Caco-2 (cell line): ENCODE data around the gene NUFIP1. TPM values are rescaled to one million over a fixed set of nuclear protein-coding genes. Genes with fewer than 3 reads are reported as not detected.

ENCODE experiments used
- BruUV-seq: library from RNA; stranded (reverse); fragments of 400-500 nt; replicated peaks from 2 replicates; lab custom pipeline; 2021; lab: Mats Ljungman, UMichigan
- CTCF ChIA-PET: fragments of 300-600 bp; sonication (Branson Sonifier 250); formaldehyde crosslinking; loops from one replicate; lab custom pipeline; 2022; ENCODE audit warnings: antibody characterized with exemption; lab: Charles Lee
- POLR2A ChIA-PET: fragments of 300-600 bp; sonication (Branson Sonifier 250); formaldehyde crosslinking; loops from one replicate; lab custom pipeline; 2022; ENCODE audit warnings: antibody characterized with exemption; lab: Charles Lee
- DNase-seq, 2 experiments: peaks; one replicate each; pipeline versions ENCODE4 v3.0.0 to v3.0.0-alpha.2; 2020 to 2022
- H3K27me3 ChIP-seq: replicated peaks from 2 replicates; pipeline ENCODE4 v1.6.0; 2011; ENCODE audit warnings: low read length; ENCODE audit not compliant: control insufficient read depth, insufficient read depth
- H3K36me3 ChIP-seq: 2 replicates; pipeline ENCODE4 v1.5.1; 2011; ENCODE audit warnings: low read length; ENCODE audit not compliant: control insufficient read depth, insufficient read depth
- H3K4me1 ChIP-seq: fragments of 250-450 bp; sonication (Bioruptor Pico); 2 replicates; pipeline ENCODE4 v1.5.1; 2020; ENCODE audit warnings: mild to moderate bottlenecking
- H3K4me3 ChIP-seq: 2 replicates; pipeline ENCODE4 v1.5.1; 2011; ENCODE audit warnings: low read depth, mild to moderate bottlenecking, control low read depth, low read length
- H3K9me3 ChIP-seq: fragments of 250-450 bp; sonication (Bioruptor Pico); 2 replicates; pipeline ENCODE4 v1.5.1; 2020; ENCODE audit warnings: mild to moderate bottlenecking, moderate library complexity
- H3K27ac Mint-ChIP-seq: one replicate; pipeline ENCODE4 v1.8.0; 2022; ENCODE audit warnings: mixed read lengths; ENCODE audit not compliant: unreplicated experiment
- H3K27me3 Mint-ChIP-seq: one replicate; pipeline ENCODE4 v1.8.0; 2022; ENCODE audit warnings: mixed read lengths; ENCODE audit not compliant: insufficient read depth, unreplicated experiment
- H3K36me3 Mint-ChIP-seq: one replicate; pipeline ENCODE4 v1.8.0; 2022; ENCODE audit warnings: mild to moderate bottlenecking, mixed read lengths; ENCODE audit not compliant: insufficient read depth, unreplicated experiment
- H3K4me1 Mint-ChIP-seq: one replicate; pipeline ENCODE4 v1.8.0; 2022; ENCODE audit warnings: low read depth, mixed read lengths; ENCODE audit not compliant: unreplicated experiment
- H3K4me3 Mint-ChIP-seq: one replicate; pipeline ENCODE4 v1.8.0; 2022; ENCODE audit warnings: mild to moderate bottlenecking, moderate library complexity, mixed read lengths; ENCODE audit not compliant: unreplicated experiment
- H3K9me3 Mint-ChIP-seq: one replicate; pipeline ENCODE4 v1.8.0; 2022; ENCODE audit warnings: mixed read lengths; ENCODE audit not compliant: unreplicated experiment
- CTCF ChIP-seq, 2 experiments: fragments of 200-600 bp in 1 of 2; IDR thresholded peaks; 1 replicate in 1 of 2; 2 replicates in 1 of 2; pipeline versions ENCODE4 v1.5.1 to v1.8.0; 2011 to 2022; ENCODE audit warnings: antibody characterized with exemption in 1 of 2, control low read depth in 1 of 2, inconsistent platforms in 1 of 2, low read depth in 1 of 2, low read length in 1 of 2, mild to moderate bottlenecking in 1 of 2, moderate library complexity in 1 of 2; ENCODE audit not compliant: insufficient read depth in 1 of 2, severe bottlenecking in 1 of 2, unreplicated experiment in 1 of 2
- intact Hi-C: fragments of 100-400 bp; cut with micrococcal nuclease; formaldehyde crosslinking; loops from one replicate; pipeline ENCODE4 v1.10.0; 2022; ENCODE audit not compliant: unreplicated experiment
- total RNA-seq: library from RNA; stranded (reverse); gene quantifications from 2 replicates; pipeline ENCODE4 v1.2.3, GENCODE V29; 2022

Gene NUFIP1
- total RNA-seq, 1 experiment from 2014 or later, result 15.4 TPM

- H3K4me3 Mint-ChIP-seq, result no peak overlapping the region
- no peaks in the 10 kb centered on the region for H3K27me3 Mint-ChIP-seq
- peaks cover 14% of the 10 kb centered on the region for H3K4me1 Mint-ChIP-seq
- ChIA-PET CTCF (interaction anchor here (1.2 kb wide), 1 partner anchor 41 kb away, joined by 4 read pairs; no protein-coding TSS in a partner anchor), POLR2A (no interaction called here)
- no peaks in the 10 kb centered on the region for H3K36me3 ChIP-seq
- H3K9me3 ChIP-seq, result no peaks in the 10 kb centered on the region
- DNase-seq, result no peak
- no peaks in the 10 kb centered on the region for H3K36me3 Mint-ChIP-seq
- no TSS peak for BruUV-seq
- H3K9me3 Mint-ChIP-seq, result peaks cover 9% of the 10 kb centered on the region
- intact Hi-C loops, result no loop called here
- H3K27me3 ChIP-seq, result no peaks in the 10 kb centered on the region
- no peak overlapping the region for H3K27ac Mint-ChIP-seq
- H3K4me3 ChIP-seq, result no peak overlapping the region
- TF ChIP-seq CTCF (IDR thresholded peaks at IDR 0.05; ENCODE audit: insufficient read depth in 1 of 2, low read depth in 1 of 2, low read length in 1 of 2, severe bottlenecking in 1 of 2, unreplicated experiment in 1 of 2), result no peak
- H3K4me1 ChIP-seq, result peaks cover 21% of the 10 kb centered on the region
These were observed 93.9 kb downstream of the NUFIP1 start for GRCh38 chr13:44895264-44895952.

- Mint-ChIP-seq H3K27ac (peak overlapping the region; percentile 86), H3K27me3 (no peaks in the 10 kb centered on the region), H3K4me3 (no peak overlapping the region), H3K4me1 (peaks cover 14% of the 10 kb centered on the region), H3K9me3 (peaks cover 9% of the 10 kb centered on the region), H3K36me3 (no peaks in the 10 kb centered on the region)
- intact Hi-C loops, result loop anchor here (1.0 kb wide), 1 partner anchor 23 kb away; no protein-coding TSS in a partner anchor
- peaks cover 21% of the 10 kb centered on the region for H3K4me1 ChIP-seq
- no TSS peak for BruUV-seq
- peak; percentile 79 to 88 for DNase-seq
- H3K9me3 ChIP-seq, result no peaks in the 10 kb centered on the region
- H3K27me3 ChIP-seq, result no peaks in the 10 kb centered on the region
- no peak overlapping the region for H3K4me3 ChIP-seq
- ChIA-PET CTCF (interaction anchor here (0.6 to 1.3 kb wide), 3 partner anchors 13 to 40 kb away, joined by 4 to 13 read pairs (median 4); no protein-coding TSS in a partner anchor), POLR2A (interaction anchor here (0.5 to 1.6 kb wide), 4 partner anchors 24 to 459 kb away, joined by 3 to 11 read pairs (median 8); no protein-coding TSS in a partner anchor)
- H3K36me3 ChIP-seq, result no peaks in the 10 kb centered on the region
- TF ChIP-seq CTCF (IDR thresholded peaks at IDR 0.05; ENCODE audit: insufficient read depth in 1 of 2, low read depth in 1 of 2, low read length in 1 of 2, severe bottlenecking in 1 of 2, unreplicated experiment in 1 of 2), result no peak
These were observed 95.1 kb downstream of the NUFIP1 start for GRCh38 chr13:44894001-44894770.

Other genes with a start within 250 kb of the NUFIP1 start
- gene GPALPP1, start 67 bp upstream of the NUFIP1 start, total RNA-seq, result 32.2 and 36.2 TPM in 2 replicates
- 28.1 and 30.8 TPM in 2 replicates for gene GTF2F2, start 131.0 kb upstream of the NUFIP1 start, total RNA-seq
- not detected in 2 replicates for gene KCTD4, start 211.6 kb upstream of the NUFIP1 start, total RNA-seq